ENCODE measurements around the gene FOXL2.
"Not testable (repeated sequence)": the region's sequence is repeated elsewhere in the genome, so short reads cannot be mapped to it uniquely, and the experiment has no call there.

DNA sequence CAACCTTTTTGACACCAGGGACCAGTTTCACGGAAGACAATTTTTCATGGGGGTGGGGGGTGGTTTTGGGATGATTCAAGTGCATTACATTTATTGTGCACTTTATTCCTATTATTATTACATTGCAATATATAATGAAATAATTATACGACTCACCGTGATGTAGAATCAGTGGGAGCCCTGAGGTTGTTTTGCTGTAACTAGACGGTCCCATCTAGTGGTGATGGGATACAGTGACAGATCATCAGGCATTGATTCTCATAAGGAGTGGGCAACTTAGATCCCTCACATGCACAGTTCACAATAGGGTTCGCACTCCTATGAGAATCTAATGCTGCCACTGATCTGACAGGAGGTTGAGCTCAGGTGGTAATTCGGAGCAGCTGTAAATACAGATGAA lies 24.5 kb downstream of the FOXL2 start:
- TF ChIP-seq, protein P1, sequence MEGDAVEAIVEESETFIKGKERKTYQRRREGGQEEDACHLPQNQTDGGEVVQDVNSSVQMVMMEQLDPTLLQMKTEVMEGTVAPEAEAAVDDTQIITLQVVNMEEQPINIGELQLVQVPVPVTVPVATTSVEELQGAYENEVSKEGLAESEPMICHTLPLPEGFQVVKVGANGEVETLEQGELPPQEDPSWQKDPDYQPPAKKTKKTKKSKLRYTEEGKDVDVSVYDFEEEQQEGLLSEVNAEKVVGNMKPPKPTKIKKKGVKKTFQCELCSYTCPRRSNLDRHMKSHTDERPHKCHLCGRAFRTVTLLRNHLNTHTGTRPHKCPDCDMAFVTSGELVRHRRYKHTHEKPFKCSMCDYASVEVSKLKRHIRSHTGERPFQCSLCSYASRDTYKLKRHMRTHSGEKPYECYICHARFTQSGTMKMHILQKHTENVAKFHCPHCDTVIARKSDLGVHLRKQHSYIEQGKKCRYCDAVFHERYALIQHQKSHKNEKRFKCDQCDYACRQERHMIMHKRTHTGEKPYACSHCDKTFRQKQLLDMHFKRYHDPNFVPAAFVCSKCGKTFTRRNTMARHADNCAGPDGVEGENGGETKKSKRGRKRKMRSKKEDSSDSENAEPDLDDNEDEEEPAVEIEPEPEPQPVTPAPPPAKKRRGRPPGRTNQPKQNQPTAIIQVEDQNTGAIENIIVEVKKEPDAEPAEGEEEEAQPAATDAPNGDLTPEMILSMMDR (IDR thresholded peaks at IDR 0.05; ENCODE audit: low read length), result not testable (repeated sequence)
- TF ChIP-seq EZH2 (IDR thresholded peaks at IDR 0.05; ENCODE audit: borderline replicate concordance, low read length), result not testable (repeated sequence)
